GM19372 (cell line): ENCODE results near the gene NACC1.
"Not testable (repeated sequence)": the region's sequence is repeated elsewhere in the genome, so short reads cannot be mapped to it uniquely, and the experiment has no call there.

Experiments
- ATAC-seq: cut with Tn5 transposase; IDR thresholded peaks from one replicate; pipeline ENCODE4 v1.9.1; 2021; ENCODE audit warnings: mild to moderate bottlenecking, low read depth, moderate library complexity; ENCODE audit not compliant: unreplicated experiment

Gene NACC1

GRCh38 chr19:13160557-13160956, 42.5 kb downstream of the NACC1 start:
- ATAC-seq, result no peak

GRCh38 chr19:13162724-13163608, 44.9 kb downstream of the NACC1 start:
- ATAC-seq, result no peak

- no peak for ATAC-seq
Observed at GRCh38 chr19:13163609-13164342, 45.7 kb downstream of the NACC1 start.

- ATAC-seq, result no peak
Observed at GRCh38 chr19:13164343-13165161, 46.5 kb downstream of the NACC1 start.

- ATAC-seq, result no peak
Observed at GRCh38 chr19:13165162-13165997, 47.3 kb downstream of the NACC1 start.

- not testable (repeated sequence) for ATAC-seq
Observed at GRCh38 chr19:13166151-13166550, 48.1 kb downstream of the NACC1 start.

- no peak for ATAC-seq
Observed at GRCh38 chr19:13169769-13170168, 51.7 kb downstream of the NACC1 start.

- no peak for ATAC-seq
Observed at GRCh38 chr19:13171146-13171545, 53.1 kb downstream of the NACC1 start.

- no peak for ATAC-seq
Observed at GRCh38 chr19:13172346-13173138, 54.5 kb downstream of the NACC1 start.

GRCh38 chr19:13173139-13173737, 55.2 kb downstream of the NACC1 start:
- no peak for ATAC-seq

GRCh38 chr19:13176345-13176744, 58.3 kb downstream of the NACC1 start:
- no peak for ATAC-seq

- not testable (repeated sequence) for ATAC-seq
Observed at GRCh38 chr19:13177584-13177983, 59.5 kb downstream of the NACC1 start.

- ATAC-seq, result not testable (repeated sequence)
Observed at GRCh38 chr19:13178291-13178690, 60.2 kb downstream of the NACC1 start.

GRCh38 chr19:13181747-13182388, 63.8 kb downstream of the NACC1 start:
- ATAC-seq, result no peak

- ATAC-seq, result not testable (repeated sequence)
Observed at GRCh38 chr19:13184926-13185325, 66.9 kb downstream of the NACC1 start.

GRCh38 chr19:13185763-13186657, 67.9 kb downstream of the NACC1 start:
- ATAC-seq, result not testable (repeated sequence)

- not testable (repeated sequence) for ATAC-seq
Observed at GRCh38 chr19:13186688-13187087, 68.6 kb downstream of the NACC1 start.
